Activated CD8-positive, alpha-beta memory T cell treated with anti-CD3 and anti-CD28 coated beads, Interleukin-2, amount 50 U/mL, for 1 hour (primary cell): Measurements from ENCODE around the gene DIP2C.

ENCODE experiments used
- DNase-seq: peaks from one replicate; pipeline ENCODE4 v3.0.0-alpha.2; 2020; ENCODE audit errors: extremely low read depth

The DIP2C gene

GRCh38 chr10:554182-554848 lies 135.2 kb downstream of the DIP2C start:
- no peak for DNase-seq

GRCh38 chr10:553233-553632 lies 136.2 kb downstream of the DIP2C start:
- DNase-seq = no peak

- DNase-seq = no peak
Measured at GRCh38 chr10:552679-553078, 136.8 kb downstream of the DIP2C start.

- no peak for DNase-seq
Measured at GRCh38 chr10:551373-552252, 137.9 kb downstream of the DIP2C start.

GRCh38 chr10:550665-551372 lies 138.6 kb downstream of the DIP2C start:
- DNase-seq = no peak

- DNase-seq = no peak
Measured at GRCh38 chr10:549391-549790, 140.1 kb downstream of the DIP2C start.

- no peak for DNase-seq
Measured at GRCh38 chr10:548238-548901, 141.1 kb downstream of the DIP2C start.

- DNase-seq = no peak
Measured at GRCh38 chr10:547591-548081, 141.8 kb downstream of the DIP2C start.

- no peak for DNase-seq
Measured at GRCh38 chr10:546971-547590, 142.4 kb downstream of the DIP2C start.

GRCh38 chr10:546451-546850 lies 143.0 kb downstream of the DIP2C start:
- DNase-seq = no peak

GRCh38 chr10:543862-544822 lies 145.3 kb downstream of the DIP2C start:
- no peak for DNase-seq

GRCh38 chr10:543131-543530 lies 146.3 kb downstream of the DIP2C start:
- no peak for DNase-seq

GRCh38 chr10:541750-542371 lies 147.6 kb downstream of the DIP2C start:
- DNase-seq = no peak

GRCh38 chr10:541041-541440 lies 148.4 kb downstream of the DIP2C start:
- no peak for DNase-seq

GRCh38 chr10:538895-539294 lies 150.6 kb downstream of the DIP2C start:
- no peak for DNase-seq

GRCh38 chr10:536935-537334 lies 152.5 kb downstream of the DIP2C start:
- DNase-seq = no peak

GRCh38 chr10:536371-536925 lies 153.0 kb downstream of the DIP2C start:
- no peak for DNase-seq

GRCh38 chr10:535952-536351 lies 153.5 kb downstream of the DIP2C start:
- no peak for DNase-seq

- DNase-seq = no peak
Measured at GRCh38 chr10:535051-535450, 154.4 kb downstream of the DIP2C start.
